A549 (cell line): ENCODE measurements around the gene CPB2. TPM values are rescaled to one million over a fixed set of nuclear protein-coding genes. Genes with fewer than 3 reads are reported as not detected.

ENCODE experiments used
- ATAC-seq, 2 experiments: fragments of 200-7000 bp in 1 of 2; fragments of >200 bp in 1 of 2; cut with Nextera tagmentation in 1 of 2; cut with Tn5 transposase in 1 of 2; 3 replicates each; pipeline versions ENCODE4 v1.8.0 to v1.9.1; 2018 to 2020; ENCODE audit warnings: mild to moderate bottlenecking in 1 of 2, moderate library complexity in 1 of 2
- CTCF ChIA-PET: fragments of 300-600 bp; sonication (Branson Sonifier 250); formaldehyde crosslinking; extraction: SDS; loops from one replicate; lab custom pipeline; 2021; ENCODE audit warnings: antibody characterized with exemption, inconsistent platforms; lab: Yijun Ruan, JAX
- POLR2A ChIA-PET: fragments of 350-600 bp; formaldehyde crosslinking; extraction: SDS; loops from one replicate; lab custom pipeline; 2021; ENCODE audit warnings: antibody characterized with exemption, inconsistent platforms; lab: Yijun Ruan, JAX
- DNase-seq, 2 experiments: peaks; one replicate each; pipeline versions ENCODE4 v3.0.0 to v3.0.0-alpha.2; 2011 to 2016; ENCODE audit warnings: low read depth in 1 of 2, low spot score in 1 of 2
- FAIRE-seq: peaks from 2 replicates; lab custom pipeline; 2011; peaks lifted over from hg19 to GRCh38; lab: Jason Lieb, UNC
- H3K27ac ChIP-seq, 2 experiments: fragments of >200 bp; sonication (Bioruptor Twin); formaldehyde crosslinking; 3 replicates each; pipeline ENCODE4 v1.5.1; 2016 to 2017
- H3K4me1 ChIP-seq: fragments of >200 bp; sonication (Bioruptor Twin); formaldehyde crosslinking; 3 replicates; pipeline ENCODE4 v1.6.1; 2016
- H3K4me2 ChIP-seq: fragments of >200 bp; sonication (Bioruptor Twin); formaldehyde crosslinking; 3 replicates; pipeline ENCODE4 v1.6.1; 2016
- H3K4me3 ChIP-seq: fragments of >200 bp; sonication (Bioruptor Twin); formaldehyde crosslinking; 3 replicates; pipeline ENCODE4 v1.5.1; 2016
- H3K9me3 ChIP-seq: fragments of >200 bp; sonication (Bioruptor Twin); formaldehyde crosslinking; 3 replicates; pipeline ENCODE4 v1.6.1; 2016
- CBX2 ChIP-seq: fragments of 200-600 bp; sonication (generic); IDR thresholded peaks from 2 replicates; pipeline ENCODE4 v1.6.1; 2016; ENCODE audit warnings: low read depth, mild to moderate bottlenecking, borderline replicate concordance
- CEBPB ChIP-seq, 2 experiments: fragments of >200 bp in 1 of 2; sonication (Bioruptor Twin) in 1 of 2; formaldehyde crosslinking in 1 of 2; IDR thresholded peaks; 2 replicates each; pipeline ENCODE4 v1.6.1; 2012 to 2016
- CHD4 ChIP-seq: fragments of 200-600 bp; sonication (generic); IDR thresholded peaks from 2 replicates; pipeline ENCODE4 v1.6.1; 2016; ENCODE audit warnings: antibody characterized with exemption, mild to moderate bottlenecking, borderline replicate concordance
- EHF ChIP-seq: fragments of 250-450 bp; sonication (Bioruptor Pico); IDR thresholded peaks from 2 replicates; pipeline ENCODE4 v1.5.0; 2020; ENCODE audit warnings: mild to moderate bottlenecking
- EP300 ChIP-seq, 2 experiments: fragments of >200 bp; sonication (Bioruptor Twin); formaldehyde crosslinking; IDR thresholded peaks; 2 replicates in 1 of 2; 3 replicates in 1 of 2; pipeline ENCODE4 v1.6.1; 2016 to 2017
- FOSL2 ChIP-seq, 2 experiments: fragments of 450-650 bp in 1 of 2; fragments of >200 bp in 1 of 2; sonication (Bioruptor Twin) in 1 of 2; formaldehyde crosslinking; IDR thresholded peaks; 2 replicates each; pipeline versions ENCODE4 v1.5.0 to v1.6.1; 2016 to 2020; ENCODE audit warnings: mild to moderate bottlenecking in 1 of 2, moderate library complexity in 1 of 2
- FOXS1 ChIP-seq: fragments of 250-450 bp; sonication (Bioruptor Pico); IDR thresholded peaks from 2 replicates; pipeline ENCODE4 v1.5.0; 2020; ENCODE audit warnings: mild to moderate bottlenecking, moderate library complexity
- GATA3 ChIP-seq: IDR thresholded peaks from 2 replicates; pipeline ENCODE4 v1.6.1; 2012; ENCODE audit warnings: borderline replicate concordance
- KDM5A ChIP-seq: fragments of 200-600 bp; sonication (generic); IDR thresholded peaks from 2 replicates; pipeline ENCODE4 v1.6.1; 2016; ENCODE audit warnings: antibody characterized with exemption, mild to moderate bottlenecking
- MAZ ChIP-seq: fragments of 150-350 bp; IDR thresholded peaks from 2 replicates; pipeline ENCODE4 v1.6.1; 2014; ENCODE audit warnings: antibody characterized with exemption, low read depth, low read length, borderline replicate concordance
- RAD21 ChIP-seq, 2 experiments: fragments of >200 bp in 1 of 2; sonication (Bioruptor Twin) in 1 of 2; formaldehyde crosslinking in 1 of 2; IDR thresholded peaks in 1 of 2; conservative IDR thresholded peaks in 1 of 2; 2 replicates in 1 of 2; 3 replicates in 1 of 2; pipeline ENCODE4 v1.6.1; 2012 to 2018; ENCODE audit warnings: inconsistent platforms in 1 of 2
- RARB ChIP-seq: fragments of 250-450 bp; sonication (Bioruptor Pico); IDR thresholded peaks from 2 replicates; pipeline ENCODE4 v1.8.0; 2021; ENCODE audit warnings: mild to moderate bottlenecking, moderate library complexity
- RNF2 ChIP-seq: fragments of 200-600 bp; sonication (generic); IDR thresholded peaks from 2 replicates; pipeline ENCODE4 v1.6.1; 2016; ENCODE audit warnings: low read depth, mild to moderate bottlenecking, antibody characterized with exemption, moderate library complexity, borderline replicate concordance
- SMC3 ChIP-seq: fragments of >200 bp; sonication (Bioruptor Twin); formaldehyde crosslinking; IDR thresholded peaks from 3 replicates; pipeline ENCODE4 v1.6.1; 2018; ENCODE audit warnings: inconsistent platforms
- TFCP2L1 ChIP-seq: fragments of 250-450 bp; sonication (Bioruptor Pico); IDR thresholded peaks from 2 replicates; pipeline ENCODE4 v1.5.0; 2021; ENCODE audit warnings: mild to moderate bottlenecking
- WGBS: methylation state at CpG from one replicate; pipeline ENCODE4 v1.1.6; 2017; ENCODE audit errors: missing lambda C conversion rate; 5-methylcytosine and 5-hydroxymethylcytosine counted together
- polyA plus RNA-seq, 4 experiments: library from polyadenylated mRNA; depleted of rRNA in 3 of 4; stranded (reverse); fragments of >200 nt; fragmentation: RNase III in 1 of 4; extraction: RNeasy Plus Mini Kit Qiagen cat#74134 plus additional on column Dnase treatment in 1 of 4; gene quantifications; 2 replicates in 3 of 4; 3 replicates in 1 of 4; pipeline ENCODE4 v1.2.3, GENCODE V29; 2011 to 2017
- TF ChIP-seq, protein P1 (sequence below): fragments of >200 bp; sonication (Bioruptor Twin); formaldehyde crosslinking; IDR thresholded peaks from 3 replicates; pipeline ENCODE4 v1.6.1; 2016
- TF ChIP-seq, protein P2 (sequence below): IDR thresholded peaks from 2 replicates; pipeline ENCODE4 v1.6.1; 2012
- TF ChIP-seq, protein P3 (sequence below): fragments of 250-450 bp; sonication (Bioruptor Pico); IDR thresholded peaks from 2 replicates; pipeline ENCODE4 v1.5.0; 2020; ENCODE audit warnings: low read depth, mild to moderate bottlenecking, moderate library complexity
- TF ChIP-seq, protein P4 (sequence below): fragments of 150-350 bp; IDR thresholded peaks from 2 replicates; pipeline ENCODE4 v1.6.1; 2014; ENCODE audit warnings: low read depth, mild to moderate bottlenecking, low read length
- TF ChIP-seq, protein P5 (sequence below): fragments of >200 bp; sonication (Bioruptor Twin); formaldehyde crosslinking; IDR thresholded peaks from 3 replicates; pipeline ENCODE4 v1.5.1; 2016

Gene CPB2
- polyA plus RNA-seq, 2 of the 4 experiments (the other 2 are of a cell fraction), result 0.05 to 0.48 TPM

DNA sequence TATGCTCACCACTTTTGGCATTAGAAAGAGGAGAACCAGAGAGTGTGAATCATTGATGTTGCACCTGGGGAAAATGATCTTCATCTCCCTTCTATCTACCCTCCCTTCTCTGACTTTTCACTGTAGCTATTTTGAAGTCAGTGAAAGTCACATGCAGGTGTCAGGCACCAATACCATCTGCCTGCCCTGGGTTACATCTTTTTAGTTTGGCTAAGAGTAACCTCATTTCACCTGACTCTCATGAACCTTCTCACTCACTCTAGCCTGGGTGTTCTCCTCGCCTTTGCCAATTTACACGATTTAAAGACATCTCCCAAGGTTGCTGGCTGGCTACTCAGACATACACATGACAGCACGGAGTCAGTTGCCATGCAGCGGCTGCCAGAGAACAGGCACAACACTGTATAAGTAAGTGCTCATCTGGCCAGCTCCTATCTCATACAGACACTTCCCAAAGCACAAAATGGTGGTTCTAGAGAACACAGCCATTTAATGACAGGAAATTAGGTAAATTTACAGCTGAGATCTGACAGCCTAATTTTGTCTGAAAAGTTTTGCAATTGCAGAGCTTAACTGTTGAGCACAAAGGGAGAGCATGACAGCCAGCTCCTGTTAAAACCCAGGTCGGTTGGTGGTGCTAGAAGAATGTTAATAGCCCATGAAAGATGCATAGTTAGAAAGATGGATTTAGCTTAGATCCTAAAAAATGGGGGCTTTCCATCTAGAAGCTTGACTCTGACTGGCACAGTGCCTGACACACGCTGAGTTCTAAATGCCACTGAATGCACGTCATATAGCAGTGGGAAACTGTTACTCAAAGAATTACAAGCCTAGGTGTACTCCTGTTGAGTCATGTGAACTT is 44.7 kb upstream of the CPB2 start:
- Histone ChIP-seq H3K27ac (no peak overlapping the region), H3K4me3 (no peak overlapping the region), H3K9me3 (no peaks in the 10 kb centered on the region), H3K4me1 (peaks cover 14% of the 10 kb centered on the region; the same call in 2 of the 3 replicates), H3K4me2 (peak overlapping the region; percentile 18; the same call in 1 of the 3 replicates)
- no peak for FAIRE-seq
- 41% methylated on average over 5 of the region's 7 CpGs for WGBS
- POLR2A ChIA-PET, result no interaction called here
- ATAC-seq, result peak in 1 of 2 experiments; percentile 25; a peak in 2 of 6 replicates
- CTCF ChIA-PET, result interaction anchor here (1.4 to 4.7 kb wide), 3 partner anchors 10 to 23 kb away, joined by 4 to 26 read pairs (median 4); no protein-coding TSS in a partner anchor
- no peak for DNase-seq
- no peak for TF ChIP-seq SMC3
- TF ChIP-seq, protein P1, sequence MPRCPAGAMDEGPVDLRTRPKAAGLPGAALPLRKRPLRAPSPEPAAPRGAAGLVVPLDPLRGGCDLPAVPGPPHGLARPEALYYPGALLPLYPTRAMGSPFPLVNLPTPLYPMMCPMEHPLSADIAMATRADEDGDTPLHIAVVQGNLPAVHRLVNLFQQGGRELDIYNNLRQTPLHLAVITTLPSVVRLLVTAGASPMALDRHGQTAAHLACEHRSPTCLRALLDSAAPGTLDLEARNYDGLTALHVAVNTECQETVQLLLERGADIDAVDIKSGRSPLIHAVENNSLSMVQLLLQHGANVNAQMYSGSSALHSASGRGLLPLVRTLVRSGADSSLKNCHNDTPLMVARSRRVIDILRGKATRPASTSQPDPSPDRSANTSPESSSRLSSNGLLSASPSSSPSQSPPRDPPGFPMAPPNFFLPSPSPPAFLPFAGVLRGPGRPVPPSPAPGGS, result no peak
- TF ChIP-seq RARB (CRISPR knock-in tag), result no peak
- TF ChIP-seq, protein P2, sequence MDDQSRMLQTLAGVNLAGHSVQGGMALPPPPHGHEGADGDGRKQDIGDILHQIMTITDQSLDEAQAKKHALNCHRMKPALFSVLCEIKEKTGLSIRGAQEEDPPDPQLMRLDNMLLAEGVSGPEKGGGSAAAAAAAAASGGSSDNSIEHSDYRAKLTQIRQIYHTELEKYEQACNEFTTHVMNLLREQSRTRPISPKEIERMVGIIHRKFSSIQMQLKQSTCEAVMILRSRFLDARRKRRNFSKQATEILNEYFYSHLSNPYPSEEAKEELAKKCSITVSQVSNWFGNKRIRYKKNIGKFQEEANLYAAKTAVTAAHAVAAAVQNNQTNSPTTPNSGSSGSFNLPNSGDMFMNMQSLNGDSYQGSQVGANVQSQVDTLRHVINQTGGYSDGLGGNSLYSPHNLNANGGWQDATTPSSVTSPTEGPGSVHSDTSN, result no peak
- no peak for TF ChIP-seq KDM5A
- TF ChIP-seq, protein P3, sequence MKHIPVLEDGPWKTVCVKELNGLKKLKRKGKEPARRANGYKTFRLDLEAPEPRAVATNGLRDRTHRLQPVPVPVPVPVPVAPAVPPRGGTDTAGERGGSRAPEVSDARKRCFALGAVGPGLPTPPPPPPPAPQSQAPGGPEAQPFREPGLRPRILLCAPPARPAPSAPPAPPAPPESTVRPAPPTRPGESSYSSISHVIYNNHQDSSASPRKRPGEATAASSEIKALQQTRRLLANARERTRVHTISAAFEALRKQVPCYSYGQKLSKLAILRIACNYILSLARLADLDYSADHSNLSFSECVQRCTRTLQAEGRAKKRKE (CRISPR knock-in tag), result no peak
- TF ChIP-seq, protein P4, sequence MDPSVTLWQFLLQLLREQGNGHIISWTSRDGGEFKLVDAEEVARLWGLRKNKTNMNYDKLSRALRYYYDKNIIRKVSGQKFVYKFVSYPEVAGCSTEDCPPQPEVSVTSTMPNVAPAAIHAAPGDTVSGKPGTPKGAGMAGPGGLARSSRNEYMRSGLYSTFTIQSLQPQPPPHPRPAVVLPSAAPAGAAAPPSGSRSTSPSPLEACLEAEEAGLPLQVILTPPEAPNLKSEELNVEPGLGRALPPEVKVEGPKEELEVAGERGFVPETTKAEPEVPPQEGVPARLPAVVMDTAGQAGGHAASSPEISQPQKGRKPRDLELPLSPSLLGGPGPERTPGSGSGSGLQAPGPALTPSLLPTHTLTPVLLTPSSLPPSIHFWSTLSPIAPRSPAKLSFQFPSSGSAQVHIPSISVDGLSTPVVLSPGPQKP, result no peak
- no peak for TF ChIP-seq MAZ
- TF ChIP-seq EHF (CRISPR knock-in tag), result no peak
- no peak for TF ChIP-seq FOSL2 (IDR thresholded peaks at IDR 0.05)
- no peak for TF ChIP-seq FOSL2 (CRISPR knock-in tag; IDR thresholded peaks at IDR 0.05)
- TF ChIP-seq TFCP2L1 (CRISPR knock-in tag), result no peak
- TF ChIP-seq CBX2, result no peak
- TF ChIP-seq RNF2, result no peak
- TF ChIP-seq EP300 (IDR thresholded peaks at IDR 0.05), result no peak
- TF ChIP-seq GATA3, result no peak

DNA sequence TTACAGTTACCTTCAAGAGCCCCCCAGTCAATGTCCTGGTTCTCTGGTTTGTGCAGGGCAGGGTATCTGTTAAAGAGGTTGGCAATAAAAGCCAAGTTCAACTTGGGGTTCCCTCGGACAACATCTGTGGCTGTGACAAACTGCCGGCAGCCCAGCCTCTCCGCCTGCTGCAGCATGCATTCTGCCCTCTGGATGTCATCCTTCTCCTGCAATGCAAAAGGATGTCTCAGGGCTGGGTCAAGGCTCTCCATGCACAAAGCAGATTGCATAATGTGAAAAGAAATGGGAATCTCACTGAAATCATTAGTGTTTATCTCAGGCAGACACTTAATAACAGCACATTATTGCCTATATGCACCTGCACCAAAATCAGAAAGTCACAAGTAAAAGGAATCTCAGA is 42.1 kb upstream of the CPB2 start:
- no peak overlapping the region for H3K4me3 ChIP-seq
- TF ChIP-seq FOXS1 (CRISPR knock-in tag) (no peak), CHD4 (no peak), SMC3 (no peak), FOSL2 (IDR thresholded peaks at IDR 0.05) (no peak), FOSL2 (CRISPR knock-in tag; IDR thresholded peaks at IDR 0.05) (no peak), CEBPB (IDR thresholded peaks at IDR 0.05) (peak in 1 of 2 experiments; percentile 39; a peak in 1 of 4 replicates), RAD21 (conservative IDR thresholded peaks at IDR 0.05 in 1 of 2, IDR thresholded peaks at IDR 0.05 in 1 of 2) (peak; percentile 46 to 50)
- TF ChIP-seq, protein P5, sequence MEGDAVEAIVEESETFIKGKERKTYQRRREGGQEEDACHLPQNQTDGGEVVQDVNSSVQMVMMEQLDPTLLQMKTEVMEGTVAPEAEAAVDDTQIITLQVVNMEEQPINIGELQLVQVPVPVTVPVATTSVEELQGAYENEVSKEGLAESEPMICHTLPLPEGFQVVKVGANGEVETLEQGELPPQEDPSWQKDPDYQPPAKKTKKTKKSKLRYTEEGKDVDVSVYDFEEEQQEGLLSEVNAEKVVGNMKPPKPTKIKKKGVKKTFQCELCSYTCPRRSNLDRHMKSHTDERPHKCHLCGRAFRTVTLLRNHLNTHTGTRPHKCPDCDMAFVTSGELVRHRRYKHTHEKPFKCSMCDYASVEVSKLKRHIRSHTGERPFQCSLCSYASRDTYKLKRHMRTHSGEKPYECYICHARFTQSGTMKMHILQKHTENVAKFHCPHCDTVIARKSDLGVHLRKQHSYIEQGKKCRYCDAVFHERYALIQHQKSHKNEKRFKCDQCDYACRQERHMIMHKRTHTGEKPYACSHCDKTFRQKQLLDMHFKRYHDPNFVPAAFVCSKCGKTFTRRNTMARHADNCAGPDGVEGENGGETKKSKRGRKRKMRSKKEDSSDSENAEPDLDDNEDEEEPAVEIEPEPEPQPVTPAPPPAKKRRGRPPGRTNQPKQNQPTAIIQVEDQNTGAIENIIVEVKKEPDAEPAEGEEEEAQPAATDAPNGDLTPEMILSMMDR, result peak; percentile 27; the same call in 1 of the 3 replicates
- H3K9me3 ChIP-seq, result no peaks in the 10 kb centered on the region
- peaks cover 34% of the 10 kb centered on the region for H3K4me1 ChIP-seq
- H3K4me2 ChIP-seq, result peak overlapping the region; percentile 41; the same call in 1 of the 3 replicates
- ChIA-PET POLR2A (no interaction called here), CTCF (no interaction called here)
- WGBS, result 13% methylated on average over 2 of the region's 3 CpGs
- ATAC-seq (peak; percentile 75 to 76; a peak in 4 of 6 replicates), DNase-seq (peak in 1 of 2 experiments; percentile 30), FAIRE-seq (no peak)
- H3K27ac ChIP-seq, result no peak overlapping the region
